Stimulated activated CD8-positive, alpha-beta memory T cell treated with anti-CD3 and anti-CD28 coated beads, Interleukin-12 subunit alpha, Interleukin-12 subunit beta, amount 100 ng/mL, for 1 hour (primary cell): ENCODE measurements around the gene MTPN.

Source experiments
- DNase-seq: peaks from one replicate; pipeline ENCODE4 v3.0.0-alpha.2; 2020; ENCODE audit warnings: low read depth

MTPN gene

DNA sequence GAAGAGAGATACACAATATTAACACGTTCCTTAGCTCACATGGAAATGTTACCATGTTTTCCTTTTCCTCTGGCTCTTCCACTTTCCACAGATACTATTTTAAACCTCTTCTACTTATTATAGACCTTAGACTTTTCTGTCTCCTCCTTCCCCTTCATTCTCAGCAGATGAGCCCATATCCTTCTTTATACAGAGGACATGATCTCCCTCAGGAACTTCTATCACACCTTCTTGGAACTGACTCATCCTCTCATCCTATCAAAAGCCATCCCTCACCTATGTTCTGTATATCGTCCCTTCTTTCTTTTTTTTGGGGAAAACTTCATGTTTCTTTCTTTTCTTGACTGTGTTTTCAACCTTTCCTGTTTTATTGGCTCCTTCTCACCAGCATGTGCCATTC lies 20.8 kb downstream of the MTPN start:
- DNase-seq = no peak

- no peak for DNase-seq
These were observed 26.2 kb downstream of the MTPN start for GRCh38 chr7:135950972-135951371.

DNA sequence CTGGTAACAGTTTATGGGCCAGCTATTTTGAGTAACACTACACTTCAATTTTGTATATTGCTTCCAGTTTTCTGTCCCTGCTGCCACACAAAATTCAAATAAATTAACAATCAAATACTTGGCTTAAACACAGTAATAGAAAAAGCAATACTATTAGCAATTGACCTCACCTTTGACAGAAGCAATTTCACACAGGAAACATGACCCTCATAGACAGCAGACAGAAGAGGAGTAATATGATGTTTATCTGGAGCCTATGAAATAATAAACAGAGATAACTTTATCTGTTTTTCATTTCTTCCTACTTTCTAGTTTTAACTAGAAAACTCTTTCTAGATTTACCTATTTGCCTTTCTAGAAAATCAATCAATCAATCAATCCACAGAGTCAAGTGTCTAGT lies 26.7 kb downstream of the MTPN start:
- DNase-seq = no peak

GRCh38 chr7:135946289-135947055 lies 30.7 kb downstream of the MTPN start:
- DNase-seq = no peak

- no peak for DNase-seq
These were observed 32.4 kb downstream of the MTPN start for GRCh38 chr7:135944753-135945152.

- DNase-seq = no peak
These were observed 33.9 kb downstream of the MTPN start for GRCh38 chr7:135943134-135943879.

DNA sequence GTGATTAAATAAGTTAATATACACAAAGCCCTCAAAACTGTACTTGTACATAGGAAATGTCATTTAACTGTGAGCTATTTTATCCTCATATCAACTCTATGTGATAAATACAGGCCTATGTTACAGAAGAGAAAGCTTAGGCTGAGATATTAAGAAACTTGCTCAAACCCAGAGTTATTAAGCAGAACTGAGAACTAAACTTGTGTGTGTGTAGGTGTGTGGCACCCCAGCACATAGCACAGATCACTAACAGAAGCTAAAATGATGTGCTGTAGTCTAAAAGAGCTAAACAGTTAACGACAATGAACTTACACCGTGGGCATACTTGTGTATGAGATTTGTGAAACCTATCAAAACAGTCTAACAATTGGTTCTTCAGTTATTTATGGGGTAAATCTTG lies 34.5 kb downstream of the MTPN start:
- no peak for DNase-seq

DNA sequence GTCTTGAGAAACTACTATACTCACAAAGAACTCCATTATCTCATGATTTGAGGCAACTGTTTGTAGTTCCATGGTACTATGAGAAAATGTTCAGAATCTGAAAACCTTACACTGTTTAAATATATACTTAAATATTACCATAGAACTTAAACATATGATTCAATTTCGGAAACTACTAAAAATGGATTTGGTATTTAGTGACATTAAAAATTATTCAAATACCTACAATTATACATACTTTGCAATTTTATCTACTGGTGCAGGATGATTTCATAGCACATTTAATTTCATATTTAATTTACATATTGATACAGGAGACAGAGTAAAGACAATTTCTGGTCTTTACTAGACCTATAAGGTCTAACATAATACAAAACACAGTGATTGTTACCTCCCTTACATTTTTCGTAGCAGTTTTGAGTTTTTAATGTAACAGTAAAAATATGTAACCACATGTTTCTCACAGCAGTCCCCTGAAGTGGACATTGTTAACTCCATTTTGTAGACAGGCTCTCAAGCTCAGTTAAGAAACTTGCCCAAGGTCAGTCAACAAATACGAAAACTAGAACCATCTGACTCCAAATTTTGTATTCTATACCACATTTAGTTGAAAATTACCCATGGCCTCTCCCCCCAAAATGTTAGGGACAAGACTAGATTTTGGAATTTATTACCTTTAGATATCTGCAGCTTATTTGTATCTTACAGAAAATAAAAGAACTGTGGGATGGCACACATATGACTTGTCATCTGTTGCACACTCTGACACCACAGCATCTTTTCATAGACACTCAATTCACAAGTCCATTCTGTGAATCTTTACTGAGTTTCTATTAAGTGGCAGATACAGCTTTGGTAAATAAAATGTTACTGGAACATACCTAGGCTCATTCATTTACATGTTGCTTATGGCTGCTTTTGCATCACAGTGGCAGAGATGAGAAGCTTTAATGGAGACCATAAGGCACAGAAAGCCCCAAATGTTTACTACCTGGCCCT lies 36.8 kb downstream of the MTPN start:
- DNase-seq = no peak

DNA sequence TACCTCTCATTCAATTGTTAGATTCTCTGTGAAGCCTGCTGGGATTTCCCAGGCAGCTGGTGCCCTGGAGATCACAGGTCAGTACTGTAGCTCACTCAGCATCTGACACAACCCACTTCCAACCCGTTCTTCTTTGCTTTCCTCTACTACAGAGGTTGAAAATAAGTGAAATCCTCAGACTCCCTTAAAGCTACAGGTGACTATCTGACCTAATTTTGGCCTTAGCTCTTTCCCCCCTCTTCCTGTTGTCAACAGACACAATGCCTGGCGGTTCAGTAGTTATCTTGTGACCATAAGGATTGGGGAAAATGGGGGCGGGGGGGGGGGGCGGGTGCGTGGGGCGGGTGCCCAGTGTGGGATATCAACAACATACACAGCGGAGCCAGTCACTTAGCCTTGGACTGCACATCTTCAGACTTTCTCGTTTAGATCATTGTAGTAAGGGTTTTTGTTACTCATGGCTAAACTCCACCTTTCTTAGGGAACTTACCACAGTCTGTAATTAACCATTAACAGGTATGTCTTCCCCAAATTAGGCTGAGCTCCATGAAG lies 37.8 kb downstream of the MTPN start:
- DNase-seq = no peak

DNA sequence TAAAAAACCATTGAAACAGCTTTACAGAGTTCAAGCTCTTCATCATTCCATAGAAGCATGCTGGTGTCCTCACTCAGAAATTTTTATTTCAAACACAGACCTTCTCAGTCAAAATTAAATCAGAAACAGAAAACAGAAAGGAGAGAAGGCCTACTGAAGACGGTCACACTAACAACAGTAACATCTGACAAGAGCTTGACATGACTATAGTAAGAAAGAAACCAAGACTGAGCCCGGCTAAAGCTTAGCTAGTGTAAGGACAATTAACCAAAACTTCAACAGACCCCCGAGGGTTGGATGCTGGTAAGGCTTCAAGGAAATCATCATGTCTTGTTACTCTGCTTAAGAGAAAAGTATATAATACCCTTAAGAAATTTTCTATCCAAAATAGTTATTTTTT lies 38.6 kb downstream of the MTPN start:
- DNase-seq = no peak

GRCh38 chr7:135938086-135938485 lies 39.1 kb downstream of the MTPN start:
- no peak for DNase-seq

GRCh38 chr7:135936497-135937217 lies 40.5 kb downstream of the MTPN start:
- no peak for DNase-seq

GRCh38 chr7:135934651-135935050 lies 42.5 kb downstream of the MTPN start:
- DNase-seq = no peak

DNA sequence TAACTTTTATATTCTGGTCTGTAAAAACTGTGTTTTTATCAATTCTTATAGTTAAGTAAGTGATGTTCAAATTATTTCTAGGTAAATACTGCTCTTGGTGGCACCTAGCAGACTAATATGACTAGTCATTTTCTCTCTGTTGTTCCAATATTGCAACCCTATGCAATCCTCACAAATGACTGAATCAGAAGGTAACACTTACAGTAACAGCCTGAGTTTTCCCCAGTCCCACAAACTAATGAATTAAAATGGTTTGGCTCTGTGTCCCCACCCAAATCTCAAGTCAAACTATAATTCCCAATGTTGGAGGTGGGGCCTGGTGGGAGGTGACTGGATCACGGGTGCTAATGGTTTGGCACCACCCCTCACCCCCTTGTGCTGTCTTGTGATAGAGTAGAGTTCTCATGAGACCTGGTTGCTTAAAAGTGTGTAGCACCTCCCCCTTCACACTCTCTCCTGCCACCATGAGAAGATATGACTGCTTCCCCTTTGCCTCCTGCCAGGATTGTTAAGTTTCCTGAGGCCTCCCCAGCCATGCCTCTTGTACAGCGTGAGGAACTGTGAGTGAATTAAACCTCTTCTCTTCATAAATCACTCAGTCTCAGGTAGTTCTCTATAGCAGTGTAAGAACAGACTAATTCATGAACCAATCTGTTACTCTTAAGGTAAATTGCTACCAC lies 43.5 kb downstream of the MTPN start:
- no peak for DNase-seq

- no peak for DNase-seq
These were observed 45.0 kb downstream of the MTPN start for GRCh38 chr7:135932131-135932530.

- no peak for DNase-seq
These were observed 46.3 kb downstream of the MTPN start for GRCh38 chr7:135930565-135931461.

DNA sequence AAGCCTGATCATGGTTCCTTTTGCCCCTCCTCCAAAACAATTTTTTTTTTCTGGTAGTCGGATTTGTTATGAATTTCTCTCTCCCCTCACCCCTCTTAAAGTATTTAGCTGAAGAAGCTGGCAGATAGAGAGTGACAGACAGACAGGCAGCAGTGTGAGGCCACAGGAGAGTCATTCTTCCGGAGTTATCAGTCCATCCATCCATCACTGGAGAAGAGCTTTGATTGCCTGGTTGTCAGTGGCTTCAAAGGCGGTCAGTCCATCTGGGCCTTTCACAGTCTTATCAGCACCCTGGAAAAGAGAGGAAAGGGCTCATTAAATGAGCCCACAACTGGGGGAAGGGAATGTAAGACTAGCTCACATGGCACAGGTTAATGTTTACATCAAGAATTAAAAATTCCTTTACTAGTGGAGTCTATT lies 47.4 kb downstream of the MTPN start:
- no peak for DNase-seq

DNA sequence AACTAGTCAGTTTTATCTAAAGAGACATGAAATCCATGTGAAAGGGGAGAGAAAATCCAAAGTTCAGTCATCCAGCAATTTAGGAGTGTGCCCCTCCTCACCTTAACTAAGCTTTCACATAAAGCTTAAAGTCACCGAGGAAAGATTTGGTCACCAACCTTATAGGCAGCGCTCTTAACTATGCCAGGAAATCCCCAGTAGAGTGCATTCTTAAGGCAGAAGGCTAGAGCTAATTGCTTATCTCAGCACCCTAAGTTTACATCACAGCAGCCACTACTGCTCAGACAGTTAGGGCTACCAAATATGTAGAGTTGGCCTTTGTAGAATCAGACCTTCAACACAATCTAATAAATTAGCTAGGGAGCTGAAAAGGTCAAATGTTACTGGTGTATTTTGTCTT lies 47.9 kb downstream of the MTPN start:
- DNase-seq = no peak

GRCh38 chr7:135928136-135928535 lies 49.0 kb downstream of the MTPN start:
- no peak for DNase-seq

DNA sequence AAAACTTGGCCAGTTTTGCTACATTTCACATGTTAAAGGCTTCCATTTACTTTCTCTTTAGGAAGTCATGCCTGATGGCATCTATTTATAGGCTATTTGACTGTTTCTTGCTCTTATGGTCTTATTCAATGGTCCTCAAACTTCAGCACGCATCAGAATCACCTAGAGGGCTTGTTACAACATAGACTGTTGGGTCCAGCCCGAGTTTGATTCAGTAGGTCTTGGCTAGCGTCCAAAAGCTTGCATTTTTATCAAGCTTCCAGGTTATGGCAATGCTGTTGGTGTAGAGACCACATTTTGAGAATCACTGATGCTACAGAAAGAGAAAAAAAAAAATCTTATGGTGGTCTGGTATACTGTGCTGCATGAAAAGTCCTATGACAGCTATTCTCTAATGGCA lies 51.9 kb downstream of the MTPN start:
- no peak for DNase-seq
